Endodermal cell (in vitro differentiated cells): ENCODE measurements around the gene ST6GALNAC2. TPM values are rescaled to one million over a fixed set of nuclear protein-coding genes. Genes with fewer than 3 reads are reported as not detected.

ENCODE experiments used
- DNase-seq: peaks from one replicate; pipeline ENCODE4 v3.0.0-alpha.2; 2017
- H3K27ac ChIP-seq: 2 replicates; pipeline ENCODE4 v1.5.1; 2013; ENCODE audit warnings: mild to moderate bottlenecking, low read depth, low read length, moderate library complexity
- H3K27me3 ChIP-seq: 2 replicates; pipeline ENCODE4 v1.6.1; 2013; ENCODE audit warnings: mild to moderate bottlenecking, low read length, moderate library complexity; ENCODE audit not compliant: insufficient read depth, control insufficient read depth, poor library complexity, severe bottlenecking
- H3K36me3 ChIP-seq: 2 replicates; pipeline ENCODE4 v1.7.0; 2013; ENCODE audit warnings: mild to moderate bottlenecking, low read length, moderate library complexity; ENCODE audit not compliant: control insufficient read depth, insufficient read depth
- H3K4me1 ChIP-seq: one replicate; pipeline ENCODE4 v1.7.0; 2013; ENCODE audit warnings: low read length; ENCODE audit not compliant: control insufficient read depth, insufficient read depth
- H3K4me3 ChIP-seq: 2 replicates; pipeline ENCODE4 v1.5.1; 2013; ENCODE audit warnings: mild to moderate bottlenecking, low read length, moderate library complexity
- H3K9ac ChIP-seq: 2 replicates; pipeline ENCODE4 v1.6.1; 2013; ENCODE audit warnings: mild to moderate bottlenecking, low read length, moderate library complexity; ENCODE audit not compliant: poor library complexity, severe bottlenecking; ENCODE audit errors: extremely low read depth
- H3K9me3 ChIP-seq: 2 replicates; pipeline ENCODE4 v1.6.1; 2013; ENCODE audit warnings: mild to moderate bottlenecking, low read length, moderate library complexity; ENCODE audit not compliant: control insufficient read depth
- H3K27ac Mint-ChIP-seq: 2 replicates; pipeline ENCODE4 v1.8.0; 2020; ENCODE audit warnings: mixed read lengths
- H3K27me3 Mint-ChIP-seq: 2 replicates; pipeline ENCODE4 v1.8.0; 2021; ENCODE audit warnings: mild to moderate bottlenecking, mixed read lengths; ENCODE audit not compliant: insufficient read depth
- H3K36me3 Mint-ChIP-seq: 2 replicates; pipeline ENCODE4 v1.8.0; 2020; ENCODE audit warnings: low read depth, mixed read lengths
- H3K4me1 Mint-ChIP-seq: 2 replicates; pipeline ENCODE4 v1.8.0; 2020; ENCODE audit warnings: mixed read lengths
- H3K4me3 Mint-ChIP-seq: 2 replicates; pipeline ENCODE4 v1.8.0; 2020; ENCODE audit warnings: mild to moderate bottlenecking, moderate library complexity, mixed read lengths
- H3K9me3 Mint-ChIP-seq: 2 replicates; pipeline ENCODE4 v1.8.0; 2020; ENCODE audit warnings: mild to moderate bottlenecking, mixed read lengths
- CTCF ChIP-seq: fragments of 200-600 bp; sonication (generic); conservative IDR thresholded peaks from 2 replicates; pipeline ENCODE4 v1.5.0; 2021; ENCODE audit warnings: antibody characterized with exemption, mild to moderate bottlenecking
- WGBS, 2 experiments: methylation state at CpG; one replicate each; pipeline versions ENCODE4 v1.1.5 to v1.1.7; 2013; ENCODE audit warnings: missing lambda C conversion rate in 2 of 2, mixed read lengths in 1 of 2; ENCODE audit not compliant: insufficient coverage in 1 of 2, insufficient read length in 1 of 2; 5-methylcytosine and 5-hydroxymethylcytosine counted together
- total RNA-seq, 2 donors: library from RNA; stranded (reverse); fragmentation: NEBNext Ultra II Directional in 1 of 2; extraction: Animal tissue kit (Norgen Biotek cat#: 25700) in 1 of 2; gene quantifications; 2 replicates in 1 of 2; 3 replicates in 1 of 2; pipeline ENCODE4 v1.2.1, GENCODE V29; 2021

Gene ST6GALNAC2
- total RNA-seq, 2 donors from 2014 or later: 15.1 to 26.9 TPM

- Histone ChIP-seq H3K27ac (no peak overlapping the region), H3K4me1 (peaks cover 11% of the 10 kb centered on the region), H3K27me3 (no peaks in the 10 kb centered on the region), H3K9me3 (no peaks in the 10 kb centered on the region), H3K4me3 (no peak overlapping the region), H3K9ac (no peak overlapping the region), H3K36me3 (no peaks in the 10 kb centered on the region)
- DNase-seq: peak; percentile 51
- Mint-ChIP-seq H3K4me1 (peaks cover 27% of the 10 kb centered on the region), H3K9me3 (no peaks in the 10 kb centered on the region), H3K4me3 (no peak overlapping the region), H3K27me3 (peaks cover 1% of the 10 kb centered on the region), H3K27ac (no peak overlapping the region), H3K36me3 (no peaks in the 10 kb centered on the region)
- WGBS, 2 experiments: 78 to 91% methylated on average over 7 to 9 of the region's 9 CpGs
- TF ChIP-seq CTCF: no peak
These were observed 37.1 kb downstream of the ST6GALNAC2 start for GRCh38 chr17:76548378-76549214.

GRCh38 chr17:76547642-76548202 lies 37.9 kb downstream of the ST6GALNAC2 start:
- Histone ChIP-seq H3K4me1 (peaks cover 17% of the 10 kb centered on the region), H3K27ac (no peak overlapping the region), H3K27me3 (no peaks in the 10 kb centered on the region), H3K9ac (no peak overlapping the region), H3K9me3 (no peaks in the 10 kb centered on the region), H3K36me3 (no peaks in the 10 kb centered on the region), H3K4me3 (no peak overlapping the region)
- peaks cover 27% of the 10 kb centered on the region for H3K4me1 Mint-ChIP-seq
- H3K9me3 Mint-ChIP-seq: no peaks in the 10 kb centered on the region
- H3K27me3 Mint-ChIP-seq: peaks cover 1% of the 10 kb centered on the region
- H3K27ac Mint-ChIP-seq: no peak overlapping the region
- H3K36me3 Mint-ChIP-seq: no peaks in the 10 kb centered on the region
- 82 to 90% methylated on average over 2 of the region's 2 CpGs for WGBS, 2 experiments
- TF ChIP-seq CTCF: no peak
- DNase-seq: no peak
- H3K4me3 Mint-ChIP-seq: no peak overlapping the region

- Histone ChIP-seq H3K9ac (no peak overlapping the region), H3K4me1 (peaks cover 17% of the 10 kb centered on the region), H3K27me3 (no peaks in the 10 kb centered on the region), H3K36me3 (no peaks in the 10 kb centered on the region), H3K4me3 (no peak overlapping the region), H3K27ac (no peak overlapping the region), H3K9me3 (no peaks in the 10 kb centered on the region)
- WGBS, 2 experiments: 67 to 75% methylated on average over 1 to 3 of the region's 3 CpGs
- Mint-ChIP-seq H3K4me1 (peaks cover 27% of the 10 kb centered on the region), H3K27ac (no peak overlapping the region), H3K27me3 (peaks cover 1% of the 10 kb centered on the region), H3K36me3 (no peaks in the 10 kb centered on the region), H3K9me3 (no peaks in the 10 kb centered on the region), H3K4me3 (no peak overlapping the region)
- TF ChIP-seq CTCF: peak; percentile 85
- peak; percentile 91 for DNase-seq
These were observed 38.4 kb downstream of the ST6GALNAC2 start for GRCh38 chr17:76547183-76547641.
